Measurements from ENCODE around the gene CPSF7.

DNA sequence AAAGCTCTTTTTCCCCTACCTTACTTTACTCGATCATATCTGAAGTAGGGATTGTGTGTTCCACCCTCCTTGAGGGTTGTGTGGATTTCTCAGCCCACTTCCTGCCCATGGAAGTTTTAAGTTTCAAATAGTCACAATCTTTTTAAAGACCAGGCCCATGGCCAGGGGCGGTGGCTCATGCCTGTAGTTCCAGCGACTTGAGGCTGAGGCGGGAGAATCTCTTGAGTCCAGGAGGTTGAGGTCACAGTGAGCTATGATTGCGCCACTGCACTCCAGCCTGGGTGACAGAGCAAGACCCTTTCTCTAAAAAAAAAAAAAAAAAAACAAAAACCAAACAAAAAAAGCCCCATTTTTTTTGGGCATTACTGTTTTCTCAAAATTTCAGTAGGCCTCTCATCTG is 42.5 kb upstream of the CPSF7 start:
- TF ChIP-seq, protein P1, sequence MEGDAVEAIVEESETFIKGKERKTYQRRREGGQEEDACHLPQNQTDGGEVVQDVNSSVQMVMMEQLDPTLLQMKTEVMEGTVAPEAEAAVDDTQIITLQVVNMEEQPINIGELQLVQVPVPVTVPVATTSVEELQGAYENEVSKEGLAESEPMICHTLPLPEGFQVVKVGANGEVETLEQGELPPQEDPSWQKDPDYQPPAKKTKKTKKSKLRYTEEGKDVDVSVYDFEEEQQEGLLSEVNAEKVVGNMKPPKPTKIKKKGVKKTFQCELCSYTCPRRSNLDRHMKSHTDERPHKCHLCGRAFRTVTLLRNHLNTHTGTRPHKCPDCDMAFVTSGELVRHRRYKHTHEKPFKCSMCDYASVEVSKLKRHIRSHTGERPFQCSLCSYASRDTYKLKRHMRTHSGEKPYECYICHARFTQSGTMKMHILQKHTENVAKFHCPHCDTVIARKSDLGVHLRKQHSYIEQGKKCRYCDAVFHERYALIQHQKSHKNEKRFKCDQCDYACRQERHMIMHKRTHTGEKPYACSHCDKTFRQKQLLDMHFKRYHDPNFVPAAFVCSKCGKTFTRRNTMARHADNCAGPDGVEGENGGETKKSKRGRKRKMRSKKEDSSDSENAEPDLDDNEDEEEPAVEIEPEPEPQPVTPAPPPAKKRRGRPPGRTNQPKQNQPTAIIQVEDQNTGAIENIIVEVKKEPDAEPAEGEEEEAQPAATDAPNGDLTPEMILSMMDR (IDR thresholded peaks at IDR 0.05), result no peak
- TF ChIP-seq ZFX (IDR thresholded peaks at IDR 0.05; ENCODE audit: borderline replicate concordance), result no peak
